GM18873 (cell line): Measurements from ENCODE around the gene ALDH7A1.

Experiments
- ATAC-seq: cut with Tn5 transposase; IDR thresholded peaks from one replicate; pipeline ENCODE4 v1.9.1; 2021; ENCODE audit warnings: mild to moderate bottlenecking, moderate library complexity, moderate number of reproducible peaks; ENCODE audit not compliant: unreplicated experiment, low FRiP score

Gene ALDH7A1

GRCh38 chr5:126512451-126512850 lies 82.6 kb downstream of the ALDH7A1 start:
- ATAC-seq = no peak

DNA sequence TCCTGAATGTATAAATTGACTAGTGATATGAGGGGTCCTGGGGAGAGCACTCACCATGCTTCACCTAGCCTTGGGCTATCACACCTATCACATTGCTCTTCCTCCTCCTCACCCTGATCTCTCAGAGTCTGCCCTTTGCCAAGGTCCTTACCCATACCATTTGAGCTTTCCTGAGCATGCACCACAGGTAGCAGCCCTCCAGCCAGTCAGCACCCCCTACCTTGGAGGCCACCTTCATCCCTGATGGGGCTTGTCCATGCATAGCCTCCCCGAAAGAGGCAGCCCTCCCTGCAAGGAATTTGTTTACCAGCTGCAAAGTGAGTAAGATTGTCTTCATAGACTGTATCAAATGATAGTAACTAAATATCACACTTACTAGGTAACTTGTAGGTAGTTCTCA lies 83.1 kb downstream of the ALDH7A1 start:
- ATAC-seq = no peak

DNA sequence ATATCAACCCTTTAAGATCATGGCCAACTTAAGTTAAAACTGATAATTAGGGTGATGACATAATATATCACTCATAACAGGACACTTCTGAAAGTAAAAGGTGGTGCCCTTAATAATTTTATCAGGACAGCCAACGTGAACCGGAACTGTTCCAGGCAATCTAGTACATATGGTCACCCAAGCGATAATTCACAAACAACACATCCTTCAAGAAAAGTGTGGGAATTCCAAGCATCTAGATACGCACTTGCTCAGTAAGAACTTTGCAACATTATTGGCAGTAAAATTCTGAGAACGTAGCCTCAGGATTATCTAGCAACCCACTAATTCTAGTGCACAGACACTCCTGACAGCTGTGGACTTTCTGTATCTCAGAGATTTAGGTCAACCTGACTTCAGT lies 85.7 kb downstream of the ALDH7A1 start:
- no peak for ATAC-seq

GRCh38 chr5:126508962-126509279 lies 86.1 kb downstream of the ALDH7A1 start:
- no peak for ATAC-seq

- no peak for ATAC-seq
Measured at GRCh38 chr5:126508251-126508961, 86.6 kb downstream of the ALDH7A1 start.

GRCh38 chr5:126506079-126506478 lies 88.9 kb downstream of the ALDH7A1 start:
- no peak for ATAC-seq

DNA sequence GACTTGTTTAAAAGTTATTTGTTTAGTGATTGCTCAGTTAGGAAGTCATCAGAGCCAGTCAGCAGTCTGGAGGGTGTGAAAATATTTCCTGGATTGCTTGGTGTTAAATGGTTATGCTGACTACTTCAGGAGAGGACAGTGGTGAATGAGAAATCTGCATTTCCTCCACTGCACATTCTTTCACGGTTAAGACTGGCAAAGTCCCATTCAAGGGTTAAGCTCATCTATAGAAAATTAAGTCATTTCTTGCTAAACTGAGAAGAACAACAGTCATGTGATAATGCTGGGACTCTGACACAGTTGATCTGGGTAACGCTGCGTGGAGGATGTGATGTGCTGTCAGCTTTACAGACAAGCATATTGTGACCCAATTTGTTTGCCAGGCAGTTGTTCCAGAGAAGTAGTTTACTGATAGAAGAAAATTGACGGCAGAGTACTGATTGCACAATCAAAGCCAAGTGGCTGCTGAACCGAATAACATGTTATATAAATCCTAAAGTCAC lies 91.4 kb downstream of the ALDH7A1 start:
- ATAC-seq = no peak

DNA sequence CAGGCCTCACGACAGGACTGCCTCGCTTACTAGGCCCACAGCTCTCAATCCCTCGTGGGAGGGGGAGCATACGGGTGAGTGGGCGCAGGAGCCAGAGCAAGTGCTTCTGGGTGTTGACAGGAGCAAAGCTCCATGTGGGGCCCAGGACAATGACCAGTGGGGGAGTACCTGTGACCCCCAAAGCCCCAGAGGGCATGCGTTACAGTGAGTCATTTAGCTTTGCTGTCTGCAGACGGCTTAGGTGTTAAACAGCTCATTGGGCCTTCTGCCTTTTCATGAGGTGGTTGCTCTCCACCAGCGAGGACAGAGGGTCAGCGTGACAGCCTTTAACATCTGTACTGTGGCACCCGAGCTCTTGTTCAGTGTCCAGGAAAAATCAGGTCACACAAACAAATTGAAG lies 93.6 kb downstream of the ALDH7A1 start:
- no peak for ATAC-seq

GRCh38 chr5:126499853-126500342 lies 95.1 kb downstream of the ALDH7A1 start:
- ATAC-seq = no peak

- no peak for ATAC-seq
Measured at GRCh38 chr5:126499278-126499677, 95.7 kb downstream of the ALDH7A1 start.

- no peak for ATAC-seq
Measured at GRCh38 chr5:126497506-126497905, 97.5 kb downstream of the ALDH7A1 start.

- no peak for ATAC-seq
Measured at GRCh38 chr5:126494393-126494792, 100.6 kb downstream of the ALDH7A1 start.

GRCh38 chr5:126492939-126493338 lies 102.1 kb downstream of the ALDH7A1 start:
- no peak for ATAC-seq

DNA sequence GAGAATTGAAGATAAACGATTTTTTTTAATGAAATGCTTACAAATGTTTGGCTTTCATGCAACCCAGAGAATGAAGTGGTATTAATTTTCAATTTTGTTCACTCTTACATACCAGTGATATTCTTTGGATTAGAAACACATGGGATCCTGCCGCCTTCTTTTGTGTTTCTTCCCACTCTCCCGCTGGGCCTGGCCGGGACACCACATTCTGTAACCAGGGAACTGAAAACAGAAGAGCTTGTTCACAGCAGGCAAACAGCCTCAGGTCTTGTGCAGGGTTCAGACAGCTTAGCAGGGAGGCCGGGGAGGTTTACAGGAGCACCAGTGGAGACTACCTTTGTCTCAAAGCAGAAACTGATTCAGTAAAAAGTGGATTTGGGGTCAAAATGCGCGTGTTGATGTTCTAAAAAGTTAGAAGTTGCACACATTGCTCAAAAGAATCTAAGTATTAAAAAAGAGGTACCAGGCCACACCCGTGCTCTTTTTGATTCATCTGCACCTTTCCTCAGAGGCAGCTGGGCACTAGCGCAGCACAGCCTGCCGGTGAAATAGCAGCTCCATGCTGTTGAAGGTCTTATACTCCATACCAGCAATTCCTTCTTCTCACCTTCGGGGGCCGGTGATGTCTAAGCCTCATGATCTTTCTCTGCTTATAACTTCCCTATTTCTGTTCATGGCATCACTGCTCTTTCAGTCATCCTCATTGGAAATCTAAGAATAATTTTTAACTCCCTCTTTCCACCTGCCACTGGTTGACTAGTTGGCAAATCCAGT lies 104.7 kb downstream of the ALDH7A1 start:
- no peak for ATAC-seq

GRCh38 chr5:126488443-126489065 lies 106.5 kb downstream of the ALDH7A1 start:
- no peak for ATAC-seq

DNA sequence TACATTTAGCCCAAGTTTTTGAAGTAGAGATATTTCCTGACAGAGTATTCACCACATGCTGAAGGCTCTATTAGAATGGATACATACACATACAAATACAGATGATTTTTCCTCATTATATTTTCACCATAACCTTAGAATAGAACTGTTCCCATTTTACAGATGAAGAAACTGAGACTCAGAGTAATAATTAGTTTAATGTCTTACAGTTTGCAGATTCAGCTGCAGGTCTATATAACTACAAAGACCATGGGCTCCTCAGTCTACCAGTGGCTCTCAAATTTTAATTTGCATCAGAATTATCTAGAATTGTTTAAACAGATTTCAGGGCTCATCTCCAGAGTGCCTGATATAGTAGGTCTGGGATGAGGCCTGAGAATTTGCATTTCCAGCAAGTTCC lies 107.4 kb downstream of the ALDH7A1 start:
- no peak for ATAC-seq

DNA sequence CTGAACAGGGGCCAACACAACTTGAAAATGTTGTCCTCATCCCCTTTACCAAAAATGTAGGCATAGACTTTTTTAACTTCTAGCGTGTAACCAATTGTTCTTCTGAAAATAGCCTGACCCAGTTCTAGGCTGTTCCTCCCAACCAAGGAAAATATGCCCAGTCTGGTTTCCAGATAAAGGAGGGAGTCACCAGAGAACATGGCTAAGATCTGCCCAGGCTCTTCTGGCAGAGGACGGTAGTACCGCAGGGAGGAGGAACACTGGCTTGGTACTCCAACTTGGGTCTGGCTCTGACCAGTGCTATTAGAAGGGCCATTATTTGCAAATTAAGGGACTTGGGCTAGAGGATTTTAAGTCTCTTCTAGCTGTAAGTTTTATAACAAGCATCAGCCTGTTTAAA lies 108.7 kb downstream of the ALDH7A1 start:
- ATAC-seq = no peak

GRCh38 chr5:126484253-126484652 lies 110.8 kb downstream of the ALDH7A1 start:
- no peak for ATAC-seq

GRCh38 chr5:126483156-126483555 lies 111.9 kb downstream of the ALDH7A1 start:
- ATAC-seq = no peak

DNA sequence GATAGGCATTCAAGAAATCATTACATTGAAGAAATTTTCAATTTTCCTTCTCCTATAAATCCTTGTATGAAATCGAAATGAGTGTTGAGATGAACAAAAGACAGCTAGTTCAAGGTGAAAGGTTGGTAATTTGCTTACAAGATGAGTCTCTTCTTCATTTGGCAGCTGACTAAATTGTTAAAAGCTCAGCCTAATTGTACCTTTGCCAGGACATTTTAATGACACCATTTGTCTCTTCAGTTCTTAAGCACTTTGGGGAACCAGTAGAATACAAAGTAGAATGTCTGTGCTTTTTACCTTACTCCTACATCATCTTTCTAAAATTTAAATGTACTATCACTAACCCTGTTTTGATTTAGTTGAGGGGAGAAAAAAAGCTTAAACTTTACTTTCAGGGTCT lies 112.4 kb downstream of the ALDH7A1 start:
- ATAC-seq = no peak

GRCh38 chr5:126481243-126481642 lies 113.8 kb downstream of the ALDH7A1 start:
- ATAC-seq = no peak
